ENCODE measurements around the gene DTNA. TPM values are rescaled to one million over a fixed set of nuclear protein-coding genes. Genes with fewer than 3 reads are reported as not detected.

Gene DTNA
- total and polyA plus RNA-seq, 2 of the 8 experiments (the other 6 are each of a cell fraction or from before 2014, with no cell fraction given): 30.2 to 32.7 TPM

- TF ChIP-seq RNF2 (IDR thresholded peaks at IDR 0.05; ENCODE audit: borderline replicate concordance, low read depth, low read length, missing control alignments, poor library complexity, severe bottlenecking) (no peak), RBBP5 (IDR thresholded peaks at IDR 0.05; ENCODE audit: borderline replicate concordance, low read depth, low read length) (no peak)
Measured at GRCh38 chr18:34923911-34924310, 213.8 kb downstream of the DTNA start (continued).
